ENCODE data around the gene RIC3. TPM values are rescaled to one million over a fixed set of nuclear protein-coding genes. Genes with fewer than 3 reads are reported as not detected.

The RIC3 gene
- total RNA-seq, 1 donor from 2014 or later = 17.7 TPM

- peak in 1 of 2 donors; percentile 54 for DNase-seq (ENCODE audit: extremely low spot score in 2 of 2)
- H3K27me3 ChIP-seq = no peaks in the 10 kb centered on the region
- no peaks in the 10 kb centered on the region for H3K9me3 ChIP-seq
- no peaks in the 10 kb centered on the region for H3K4me1 ChIP-seq
- H3K27ac ChIP-seq = no peak overlapping the region
- no peak for TF ChIP-seq POLR2AphosphoS5 (IDR thresholded peaks at IDR 0.05; ENCODE audit: insufficient read depth in 1 of 2, low read depth in 1 of 2)
- no peak for TF ChIP-seq CTCF (IDR thresholded peaks at IDR 0.05)
- TF ChIP-seq POLR2A (IDR thresholded peaks at IDR 0.05) = no peak
- H3K4me3 ChIP-seq = no peak overlapping the region
- intact Hi-C loops (cut with DNase I) = no loop called here
- H3K36me3 ChIP-seq = no peaks in the 10 kb centered on the region
Observed at GRCh38 chr11:8199676-8200075, 30.9 kb upstream of the RIC3 start.

- no peak overlapping the region for H3K27ac ChIP-seq
- peak in 1 of 2 donors; percentile 29 for DNase-seq (ENCODE audit: extremely low spot score in 2 of 2)
- TF ChIP-seq POLR2A (IDR thresholded peaks at IDR 0.05) (no peak), CTCF (IDR thresholded peaks at IDR 0.05) (no peak), POLR2AphosphoS5 (IDR thresholded peaks at IDR 0.05; ENCODE audit: insufficient read depth in 1 of 2, low read depth in 1 of 2) (no peak)
- no peaks in the 10 kb centered on the region for H3K9me3 ChIP-seq
- no peaks in the 10 kb centered on the region for H3K27me3 ChIP-seq
- H3K4me1 ChIP-seq = no peaks in the 10 kb centered on the region
- no peak overlapping the region for H3K4me3 ChIP-seq
- H3K36me3 ChIP-seq = no peaks in the 10 kb centered on the region
- intact Hi-C loops (cut with DNase I) = no loop called here
Observed at GRCh38 chr11:8196749-8197148, 27.9 kb upstream of the RIC3 start.

- TF ChIP-seq POLR2A (IDR thresholded peaks at IDR 0.05) (no peak), POLR2AphosphoS5 (IDR thresholded peaks at IDR 0.05; ENCODE audit: insufficient read depth in 1 of 2, low read depth in 1 of 2) (no peak), CTCF (IDR thresholded peaks at IDR 0.05) (no peak)
- no peaks in the 10 kb centered on the region for H3K9me3 ChIP-seq
- no peaks in the 10 kb centered on the region for H3K4me1 ChIP-seq
- H3K4me3 ChIP-seq = no peak overlapping the region
- H3K27ac ChIP-seq = no peak overlapping the region
- no peaks in the 10 kb centered on the region for H3K36me3 ChIP-seq
- intact Hi-C loops (cut with DNase I) = no loop called here
- no peaks in the 10 kb centered on the region for H3K27me3 ChIP-seq
- DNase-seq (ENCODE audit: extremely low spot score in 2 of 2) = peak in 1 of 2 donors; percentile 54
Observed at GRCh38 chr11:8194956-8195355, 26.1 kb upstream of the RIC3 start.

GRCh38 chr11:8192896-8193209 lies 24.0 kb upstream of the RIC3 start:
- intact Hi-C loops (cut with DNase I) = no loop called here
- Histone ChIP-seq H3K4me3 (no peak overlapping the region), H3K27ac (no peak overlapping the region), H3K4me1 (no peaks in the 10 kb centered on the region), H3K27me3 (no peaks in the 10 kb centered on the region), H3K36me3 (no peaks in the 10 kb centered on the region), H3K9me3 (no peaks in the 10 kb centered on the region)
- DNase-seq (ENCODE audit: extremely low spot score in 2 of 2) = peak in 1 of 2 donors; percentile 83
- TF ChIP-seq POLR2AphosphoS5 (IDR thresholded peaks at IDR 0.05; ENCODE audit: insufficient read depth in 1 of 2, low read depth in 1 of 2) (no peak), CTCF (IDR thresholded peaks at IDR 0.05) (peak in 1 of 3 experiments; percentile 4), POLR2A (IDR thresholded peaks at IDR 0.05) (no peak)

GRCh38 chr11:8192016-8192895 lies 23.4 kb upstream of the RIC3 start:
- H3K9me3 ChIP-seq = no peaks in the 10 kb centered on the region
- H3K36me3 ChIP-seq = no peaks in the 10 kb centered on the region
- intact Hi-C loops (cut with DNase I) = no loop called here
- H3K27me3 ChIP-seq = no peaks in the 10 kb centered on the region
- no peak overlapping the region for H3K27ac ChIP-seq
- no peak overlapping the region for H3K4me3 ChIP-seq
- peak in 1 of 2 donors; percentile 80 for DNase-seq (ENCODE audit: extremely low spot score in 2 of 2)
- TF ChIP-seq POLR2AphosphoS5 (IDR thresholded peaks at IDR 0.05; ENCODE audit: insufficient read depth in 1 of 2, low read depth in 1 of 2) = no peak
- peak; percentile 19 to 60 (median 60) for TF ChIP-seq CTCF (IDR thresholded peaks at IDR 0.05)
- H3K4me1 ChIP-seq = no peaks in the 10 kb centered on the region
